Testis (tissue), 2 donors: ENCODE data around the gene ASB5.

Source experiments
- POLR2A ChIP-seq: fragments of 450-650 bp; IDR thresholded peaks from one replicate; pipeline ENCODE4 v1.6.1; 2017; ENCODE audit warnings: antibody characterized with exemption, mild to moderate bottlenecking, moderate library complexity
- TF ChIP-seq, protein P1 (sequence below), 3 experiments: fragments of 450-650 bp in 2 of 3; fragments of 200-600 bp in 1 of 3; sonication (generic) in 1 of 3; IDR thresholded peaks; one replicate each; pipeline ENCODE4 v1.5.1; 2016 to 2019; ENCODE audit warnings: antibody characterized with exemption in 3 of 3, mild to moderate bottlenecking in 2 of 3, moderate library complexity in 1 of 3

DNA sequence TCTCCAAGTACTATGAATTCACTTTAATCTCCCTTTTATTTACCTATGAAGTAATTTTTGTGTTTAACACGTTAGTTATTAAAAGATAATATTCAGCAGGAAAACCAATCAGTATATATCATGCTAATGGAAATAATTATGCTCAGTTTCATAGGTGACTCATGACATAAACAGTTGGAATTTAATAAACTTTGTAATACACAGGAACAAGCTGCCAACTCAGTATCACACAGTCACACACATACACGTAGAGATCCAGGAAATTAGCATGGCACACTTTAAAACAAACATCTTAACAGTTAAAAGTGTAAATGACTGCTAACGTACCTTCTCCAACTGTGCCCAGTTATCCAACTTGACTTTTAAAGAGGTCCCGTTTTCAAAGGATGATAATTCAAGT lies 75.9 kb downstream of the ASB5 start:
- TF ChIP-seq, protein P1, sequence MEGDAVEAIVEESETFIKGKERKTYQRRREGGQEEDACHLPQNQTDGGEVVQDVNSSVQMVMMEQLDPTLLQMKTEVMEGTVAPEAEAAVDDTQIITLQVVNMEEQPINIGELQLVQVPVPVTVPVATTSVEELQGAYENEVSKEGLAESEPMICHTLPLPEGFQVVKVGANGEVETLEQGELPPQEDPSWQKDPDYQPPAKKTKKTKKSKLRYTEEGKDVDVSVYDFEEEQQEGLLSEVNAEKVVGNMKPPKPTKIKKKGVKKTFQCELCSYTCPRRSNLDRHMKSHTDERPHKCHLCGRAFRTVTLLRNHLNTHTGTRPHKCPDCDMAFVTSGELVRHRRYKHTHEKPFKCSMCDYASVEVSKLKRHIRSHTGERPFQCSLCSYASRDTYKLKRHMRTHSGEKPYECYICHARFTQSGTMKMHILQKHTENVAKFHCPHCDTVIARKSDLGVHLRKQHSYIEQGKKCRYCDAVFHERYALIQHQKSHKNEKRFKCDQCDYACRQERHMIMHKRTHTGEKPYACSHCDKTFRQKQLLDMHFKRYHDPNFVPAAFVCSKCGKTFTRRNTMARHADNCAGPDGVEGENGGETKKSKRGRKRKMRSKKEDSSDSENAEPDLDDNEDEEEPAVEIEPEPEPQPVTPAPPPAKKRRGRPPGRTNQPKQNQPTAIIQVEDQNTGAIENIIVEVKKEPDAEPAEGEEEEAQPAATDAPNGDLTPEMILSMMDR (IDR thresholded peaks at IDR 0.05) = no peak
- no peak for TF ChIP-seq POLR2A
